Measurements from ENCODE around the gene TUBGCP5.
"Not testable (repeated sequence)": the region's sequence is repeated elsewhere in the genome, so short reads cannot be mapped to it uniquely, and the experiment has no call there.

The TUBGCP5 gene

DNA sequence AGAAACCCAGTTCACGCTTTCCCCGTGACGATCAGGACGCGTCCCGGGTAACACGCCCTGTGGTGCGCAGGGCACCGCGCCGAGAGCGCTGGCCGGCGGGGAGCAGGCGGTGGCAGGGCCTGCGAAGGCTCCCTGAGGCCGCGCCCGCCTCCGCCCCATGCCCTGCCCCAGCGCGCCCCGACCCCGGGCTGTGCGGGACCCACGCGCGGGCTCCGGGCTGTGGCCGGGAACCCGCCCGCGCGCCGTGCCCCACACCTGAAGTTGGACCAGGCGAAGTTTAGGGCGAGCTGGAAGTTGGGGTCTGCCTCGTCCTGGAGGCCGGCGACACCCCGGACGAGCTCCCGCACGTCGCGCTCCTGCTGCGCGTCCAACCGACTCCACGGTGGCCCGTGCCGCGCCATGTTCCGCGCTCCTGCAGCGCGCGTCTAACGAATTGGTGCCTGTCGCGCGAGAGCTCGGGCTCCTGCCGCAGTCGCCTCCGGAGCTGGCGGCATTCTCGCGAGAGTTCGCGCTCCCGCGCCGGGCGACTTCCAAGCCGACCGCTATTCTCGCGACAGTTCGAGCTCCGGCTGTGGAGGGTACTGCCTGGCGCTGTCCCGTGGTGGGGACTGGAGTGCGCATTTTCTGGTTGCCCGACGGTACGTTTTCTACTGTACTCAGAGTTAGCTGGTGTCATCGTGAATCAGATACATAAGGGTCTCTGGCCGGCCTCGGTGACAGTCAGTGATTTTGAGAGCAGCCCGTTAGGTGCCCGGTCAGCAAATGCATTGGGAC, at the start of gene TUBGCP5:
TUBGCP5 (minus strand) TSS at position 427 of the 774 bp plus-strand sequence; CDS start at position 401, 26 bp downstream.
- peak; percentile 96 to 98 for DNase-seq

DNA sequence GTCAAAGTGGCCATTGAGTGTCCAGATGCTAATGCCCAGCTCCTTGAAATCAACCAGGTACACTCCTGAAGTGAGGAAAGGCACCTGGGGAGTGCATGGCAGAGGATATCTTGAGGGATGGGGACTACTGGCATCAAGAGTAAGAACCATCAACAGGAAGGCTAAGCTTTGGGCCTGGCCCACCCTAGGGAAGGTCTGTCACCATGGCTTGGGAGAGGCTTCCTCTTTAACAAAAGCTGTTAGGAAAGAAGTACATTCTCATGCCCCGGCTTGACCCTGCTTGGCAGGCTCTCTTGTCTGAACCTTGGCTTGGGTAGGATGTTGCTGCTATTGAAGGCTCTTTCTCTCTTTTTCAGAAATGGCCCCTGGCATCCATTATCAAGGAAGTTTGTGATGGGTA, 43.7 kb upstream of the TUBGCP5 start:
- no peak for DNase-seq

DNA sequence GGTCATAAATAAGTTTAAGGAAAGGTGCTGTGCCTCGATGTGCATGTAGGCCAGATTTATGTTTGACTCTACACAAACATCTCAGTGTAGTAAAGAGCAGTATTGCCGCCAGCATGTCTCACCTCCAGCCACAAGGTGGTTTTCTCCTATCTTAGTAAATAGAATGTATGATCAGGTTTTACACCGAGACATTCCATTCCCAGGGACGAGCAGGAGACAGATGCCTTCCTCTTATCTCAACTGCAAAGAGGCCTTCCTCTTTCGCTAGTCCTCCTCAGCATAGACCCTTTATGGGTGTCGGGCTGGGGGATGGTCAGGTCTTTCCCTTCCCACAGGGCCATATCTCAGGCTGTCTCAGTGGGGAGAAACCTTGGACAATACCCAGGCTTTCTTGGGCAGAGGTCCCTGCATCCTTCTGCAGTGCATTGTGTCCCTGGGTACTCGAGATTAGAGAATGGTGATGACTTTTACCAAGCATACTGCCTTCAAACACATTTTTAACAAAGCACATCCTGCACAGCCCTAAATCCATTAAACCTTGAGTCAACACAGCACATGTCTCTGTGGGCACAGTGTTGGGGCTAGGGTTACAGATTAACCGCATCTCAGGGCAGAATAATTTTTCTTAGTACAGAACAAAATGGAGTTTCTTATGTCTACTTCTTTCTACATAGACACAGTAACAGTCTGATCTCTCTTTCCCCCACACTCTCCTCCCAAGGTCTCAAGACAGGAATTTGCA, 42.8 kb upstream of the TUBGCP5 start:
- DNase-seq = not testable (repeated sequence)

DNA sequence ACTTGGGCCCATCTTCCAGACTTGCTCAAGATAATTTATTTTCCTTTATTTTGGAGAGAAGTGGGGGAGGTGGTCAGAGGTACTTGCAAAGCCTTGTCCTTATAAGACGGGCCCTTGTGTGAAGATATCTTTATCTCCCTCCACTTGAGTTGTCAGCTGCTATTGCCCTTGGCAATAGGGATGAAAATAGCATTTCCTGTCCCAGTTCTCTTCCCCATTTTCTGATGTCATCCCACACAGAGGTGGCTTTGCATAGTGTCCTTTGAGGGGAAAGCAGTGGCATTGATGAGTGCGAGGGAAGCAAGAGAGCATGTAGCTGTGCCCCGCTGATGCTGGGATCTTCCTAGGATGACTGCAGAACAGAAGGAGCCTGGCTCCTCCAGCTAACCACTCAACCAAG, 41.9 kb upstream of the TUBGCP5 start:
- DNase-seq = no peak

DNA sequence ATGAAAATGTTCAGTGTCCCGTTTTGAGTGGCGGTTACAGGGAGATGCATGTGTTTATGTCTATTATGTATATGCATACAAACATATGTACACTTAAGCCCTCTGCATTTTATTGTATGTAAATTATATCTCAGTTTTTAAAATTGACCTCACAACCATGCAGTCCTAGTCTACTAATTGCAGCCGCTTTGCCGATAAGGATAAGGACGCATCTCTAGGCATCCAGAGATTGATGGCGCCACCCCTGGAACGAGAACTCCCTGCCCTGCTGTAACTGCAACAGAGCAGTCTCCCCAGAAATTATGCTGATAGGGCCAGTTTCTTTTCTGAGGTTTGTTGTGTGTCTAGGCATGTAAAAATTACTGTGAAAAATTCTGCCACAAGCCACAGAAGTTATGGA, 40.4 kb upstream of the TUBGCP5 start:
- no peak for DNase-seq

DNA sequence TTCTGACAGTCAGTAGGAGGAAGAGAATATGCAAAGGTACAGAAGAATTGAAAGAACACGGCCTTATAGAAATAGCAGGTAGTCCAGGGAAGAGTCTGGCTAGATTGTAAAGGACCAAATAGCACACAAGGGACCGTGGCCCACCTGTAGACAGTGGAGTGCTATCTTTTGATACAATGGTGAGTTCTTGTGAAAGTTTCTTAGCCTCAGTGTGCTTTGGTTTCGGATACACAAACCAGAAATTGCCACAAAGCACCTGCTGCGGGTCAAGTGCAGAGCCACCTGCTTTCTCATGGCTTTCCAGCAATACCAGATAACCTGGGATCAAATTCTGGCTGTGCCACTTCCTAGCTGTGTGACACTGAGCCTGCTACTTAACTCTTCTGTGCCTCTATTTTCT, 36.6 kb upstream of the TUBGCP5 start:
- no peak for DNase-seq

DNA sequence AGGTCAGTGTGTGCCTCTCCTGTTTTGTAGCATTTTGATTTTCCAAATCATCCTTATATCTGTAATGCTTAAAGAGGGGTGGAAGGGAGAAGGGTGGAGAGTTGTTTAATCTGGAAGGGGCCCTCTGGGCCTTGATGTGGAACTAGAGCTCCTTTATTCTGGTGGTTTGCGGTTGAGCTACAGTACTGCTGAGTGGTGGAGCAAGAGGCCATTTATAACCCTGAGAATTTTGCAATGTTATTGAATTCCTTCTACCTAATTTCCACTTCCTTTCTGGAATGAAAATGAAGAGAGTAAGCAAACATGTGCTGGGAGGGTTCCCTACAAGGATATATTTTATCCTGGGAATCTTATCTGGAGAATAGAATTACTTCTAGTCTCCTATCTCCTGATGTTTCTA, 35.3 kb upstream of the TUBGCP5 start:
- DNase-seq = no peak

DNA sequence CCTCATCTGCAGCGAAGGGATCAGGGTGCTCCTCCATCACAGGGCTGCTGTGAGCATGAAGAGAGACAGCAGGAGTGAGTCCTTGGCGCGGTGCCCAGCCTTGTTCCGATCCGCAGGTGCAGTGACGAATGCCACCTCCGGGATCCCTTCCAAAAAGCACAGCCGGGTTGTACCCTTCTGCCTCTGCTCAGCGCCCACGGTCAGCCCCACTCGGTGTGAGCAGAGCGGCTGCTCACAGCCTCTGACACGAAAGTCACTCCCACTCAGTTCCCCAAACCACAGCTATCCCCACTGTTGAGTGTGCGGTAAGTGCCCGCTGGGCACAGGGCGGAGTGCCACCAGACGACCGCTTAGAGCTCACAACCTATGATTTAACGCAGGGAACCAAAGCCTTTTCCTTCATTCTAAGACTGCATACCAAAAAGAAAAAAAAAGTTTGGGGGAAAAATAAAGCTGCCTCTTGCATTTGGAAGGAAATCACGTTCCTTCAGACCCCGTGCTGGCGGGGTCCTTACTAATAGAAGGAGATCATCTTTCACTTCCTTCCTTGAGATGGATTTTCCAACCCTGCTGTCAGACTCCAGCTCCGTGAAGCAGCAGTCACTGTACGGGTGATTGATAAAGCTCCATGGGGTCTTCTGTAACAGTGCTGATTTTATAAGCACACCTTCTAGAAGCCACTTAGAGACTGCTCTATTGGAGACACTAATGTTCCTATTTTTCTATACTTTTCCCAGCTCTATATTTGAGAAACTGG, 34.7 kb upstream of the TUBGCP5 start:
- DNase-seq = no peak

DNA sequence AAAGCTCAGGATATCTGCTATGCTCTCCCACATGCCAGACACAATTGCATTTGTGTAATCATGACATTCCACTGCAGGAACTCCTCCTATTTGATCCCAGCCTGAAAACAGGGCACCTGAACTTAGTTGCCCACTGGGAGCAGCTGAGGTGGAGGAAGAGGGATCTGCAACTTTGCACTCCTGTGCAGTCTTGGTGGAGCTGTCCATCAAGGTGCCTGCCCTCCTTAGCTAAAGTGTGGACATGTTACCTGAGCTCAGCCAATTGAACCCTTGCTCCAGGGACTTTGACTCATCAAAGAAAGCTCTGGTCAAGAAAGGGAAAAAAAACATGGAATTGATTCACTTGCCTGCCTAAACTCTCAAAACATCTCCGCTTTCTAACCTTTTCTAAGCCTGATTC, 33.3 kb upstream of the TUBGCP5 start:
- no peak for DNase-seq

DNA sequence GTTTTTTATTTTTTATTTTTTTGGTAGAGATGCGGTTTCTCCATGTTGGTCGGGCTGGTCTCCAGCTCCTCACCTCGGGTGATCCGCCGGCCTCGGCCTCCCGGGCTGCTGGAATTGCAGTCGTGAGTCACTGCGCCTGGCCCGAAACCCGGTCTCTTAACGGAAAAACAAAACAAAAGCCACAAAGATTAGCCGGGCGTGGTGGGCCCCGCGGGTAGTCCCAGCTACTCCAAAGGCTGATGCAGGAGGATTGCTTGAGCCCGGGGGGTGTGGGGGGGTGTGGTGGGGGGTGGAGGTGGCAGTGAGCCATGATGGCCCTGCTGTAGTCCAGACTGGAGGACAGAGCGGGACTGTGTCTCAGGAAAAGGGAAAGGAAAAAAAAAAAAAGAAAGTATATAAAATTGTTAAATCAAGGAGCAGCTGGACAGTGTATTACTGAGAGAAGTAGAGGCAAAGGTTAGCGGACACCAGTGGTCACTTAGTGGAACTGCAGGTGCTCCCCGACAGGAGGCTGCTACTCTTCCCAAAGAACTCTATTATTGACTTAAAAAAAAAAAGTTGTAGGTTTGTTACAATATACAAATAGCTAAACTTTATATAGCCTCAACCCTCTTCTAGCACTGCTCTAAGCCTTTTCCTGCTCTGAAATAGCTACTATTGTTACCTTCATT, 30.3 kb upstream of the TUBGCP5 start:
- no peak for DNase-seq

DNA sequence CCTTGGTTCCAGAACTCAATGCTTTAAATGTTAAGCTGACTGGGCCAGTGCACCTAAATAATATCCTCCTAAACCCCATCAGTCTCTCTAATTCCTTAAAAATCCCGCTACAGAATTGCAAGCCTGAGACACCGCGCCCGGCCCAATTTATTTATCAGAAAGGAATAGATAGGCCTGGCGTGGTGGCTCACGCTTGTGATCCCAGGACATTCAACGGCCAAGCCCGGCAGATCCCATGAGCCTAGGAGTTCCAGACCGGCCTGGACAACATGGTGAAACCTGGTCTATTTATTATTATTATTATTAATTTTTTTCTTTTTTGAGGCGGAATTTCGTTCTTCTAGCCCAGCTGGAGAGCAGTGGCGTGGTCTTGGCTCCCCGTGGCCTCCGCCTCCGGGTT, 28.0 kb upstream of the TUBGCP5 start:
- no peak for DNase-seq

DNA sequence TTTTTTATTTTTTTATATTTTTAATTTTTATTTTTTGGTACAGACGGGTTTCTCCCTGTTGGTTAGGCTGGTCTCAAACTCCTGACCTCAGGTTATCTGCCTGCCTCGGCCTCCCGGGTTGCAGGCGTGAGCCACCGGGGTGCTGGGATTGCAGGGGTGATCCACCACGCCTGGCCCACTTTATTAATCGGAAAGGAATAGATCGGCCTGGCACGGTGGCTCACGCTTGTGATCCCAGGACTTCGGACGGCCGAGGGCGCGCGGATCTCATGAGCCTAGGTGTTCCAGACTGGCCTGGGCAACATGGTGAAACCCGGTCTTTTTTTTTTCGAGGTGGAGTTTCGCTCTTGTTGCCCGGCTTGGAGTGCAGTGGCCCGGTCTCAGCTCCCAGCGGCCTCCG, 26.5 kb upstream of the TUBGCP5 start:
- DNase-seq = no peak

DNA sequence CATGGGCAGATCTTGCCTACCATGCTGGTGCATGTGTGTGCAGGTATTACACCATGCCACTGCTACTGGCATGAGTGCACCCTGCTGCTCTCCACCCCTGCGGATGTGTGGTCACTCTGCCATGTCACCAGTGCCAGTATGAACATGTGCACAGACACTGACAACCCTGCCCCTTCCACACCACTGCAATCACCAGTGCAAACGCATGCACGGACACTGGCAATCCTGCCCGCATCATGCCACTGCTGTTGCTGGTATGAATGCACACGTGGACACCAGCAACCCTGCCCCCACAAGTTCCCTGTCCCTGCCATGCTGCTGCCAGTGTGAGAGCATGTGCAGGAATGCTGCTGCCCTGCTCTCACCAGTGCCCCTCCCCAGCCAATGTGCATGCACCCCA, 24.8 kb upstream of the TUBGCP5 start:
- DNase-seq = no peak

DNA sequence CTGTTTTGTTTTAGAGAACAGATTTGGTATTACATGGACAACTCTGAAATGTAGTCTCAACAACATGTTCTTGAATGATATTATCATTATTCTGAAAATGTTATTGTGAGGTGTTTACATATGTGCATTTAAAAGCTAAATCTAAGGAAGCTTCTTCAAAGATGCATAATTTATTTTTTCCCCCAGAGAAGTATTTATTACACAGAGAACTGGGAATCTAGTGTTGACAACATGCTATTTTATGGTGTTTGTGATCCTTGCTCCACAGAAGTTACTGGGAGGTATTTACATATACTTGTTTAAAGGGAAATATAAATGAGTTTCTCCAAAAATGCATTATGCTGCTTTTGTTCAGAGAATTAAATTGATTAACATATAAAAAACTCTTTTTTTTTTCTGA, 18.3 kb upstream of the TUBGCP5 start:
- DNase-seq = no peak

DNA sequence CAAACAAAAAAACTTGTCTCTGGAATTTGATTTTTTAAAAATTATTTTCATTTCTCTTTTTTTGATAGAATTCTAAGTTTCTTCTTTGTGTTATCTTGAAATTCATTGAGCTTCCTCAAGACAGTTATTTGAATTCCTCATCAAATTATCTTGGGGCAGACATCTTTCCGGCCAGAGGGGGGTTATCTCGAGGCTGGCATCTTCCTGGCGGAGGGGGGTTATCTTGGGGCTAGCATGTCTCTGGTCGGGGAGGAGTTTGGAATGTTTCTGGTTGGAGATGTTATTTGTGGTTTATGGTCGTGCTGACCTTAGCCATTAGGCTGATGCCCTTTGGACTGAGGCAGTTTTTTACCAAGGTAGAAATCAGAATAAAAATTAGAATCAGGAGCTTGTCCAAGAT, 15.9 kb upstream of the TUBGCP5 start:
- DNase-seq = no peak

DNA sequence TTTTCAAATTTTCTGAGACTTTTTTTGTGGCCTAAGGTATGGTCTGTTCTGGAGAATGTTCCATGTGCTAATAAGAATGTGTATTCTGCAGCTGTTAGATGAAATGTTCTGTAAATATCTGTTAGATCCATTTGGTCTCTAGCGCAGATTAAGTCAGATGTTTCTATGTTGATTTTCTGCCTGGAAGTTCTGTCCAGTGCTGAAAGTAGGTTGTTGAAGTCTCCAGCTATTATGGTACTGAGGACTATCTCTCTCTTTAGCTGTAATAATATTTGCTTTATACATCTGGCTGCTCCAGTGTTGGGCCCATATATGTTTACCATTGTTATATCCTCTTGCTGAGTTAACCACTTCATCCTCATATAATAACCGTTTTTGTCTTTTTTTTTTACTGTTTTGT, 13.2 kb upstream of the TUBGCP5 start:
- DNase-seq = no peak

DNA sequence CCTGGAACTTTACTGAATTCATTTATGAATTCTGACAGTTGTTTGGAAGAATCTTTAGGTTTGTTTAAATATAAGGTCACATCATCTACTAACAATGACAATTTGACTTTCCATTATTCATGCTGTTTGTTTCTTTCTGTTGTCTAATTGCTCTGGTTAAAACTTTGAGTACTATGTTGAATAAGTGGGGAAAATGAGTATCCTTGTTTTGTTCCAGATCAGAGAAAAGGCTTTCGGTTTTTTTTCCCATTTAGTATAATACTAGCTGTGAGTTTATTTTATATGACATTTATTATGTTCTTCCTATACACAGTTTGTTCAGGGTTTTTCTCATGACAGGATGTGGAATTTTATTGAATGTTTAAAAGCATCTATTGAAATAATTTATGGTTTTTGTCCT, 11.3 kb upstream of the TUBGCP5 start:
- DNase-seq = no peak

DNA sequence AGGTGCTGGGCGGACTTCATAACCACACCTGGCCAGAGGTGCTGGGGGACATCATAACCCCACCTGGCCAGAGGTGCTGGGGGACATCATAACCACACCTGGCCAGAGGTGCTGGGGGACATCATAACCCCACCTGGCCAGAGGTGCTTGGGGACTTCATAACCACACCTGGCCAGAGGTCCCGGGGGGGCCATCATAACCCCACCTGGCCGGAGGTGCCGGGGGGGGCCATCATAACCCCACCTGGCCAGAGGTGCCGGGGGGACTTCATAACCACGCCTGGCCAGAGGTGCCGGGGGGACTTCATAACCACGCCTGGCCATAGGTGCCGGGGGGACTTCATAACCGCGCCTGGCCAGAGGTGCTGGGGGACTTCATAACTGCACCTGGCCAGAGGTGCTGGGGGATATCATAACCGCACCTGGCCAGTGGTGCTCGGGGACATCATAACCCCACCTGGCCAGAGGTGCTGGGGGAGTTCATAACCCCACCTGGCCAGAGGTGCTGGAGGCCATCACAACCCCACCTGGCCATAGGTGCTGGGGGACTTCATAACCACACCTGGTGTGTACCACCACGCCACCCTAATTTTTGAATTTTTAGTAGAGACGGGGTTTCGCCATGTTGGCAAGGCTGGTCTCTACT, 10.7 kb upstream of the TUBGCP5 start:
- no peak for DNase-seq

DNA sequence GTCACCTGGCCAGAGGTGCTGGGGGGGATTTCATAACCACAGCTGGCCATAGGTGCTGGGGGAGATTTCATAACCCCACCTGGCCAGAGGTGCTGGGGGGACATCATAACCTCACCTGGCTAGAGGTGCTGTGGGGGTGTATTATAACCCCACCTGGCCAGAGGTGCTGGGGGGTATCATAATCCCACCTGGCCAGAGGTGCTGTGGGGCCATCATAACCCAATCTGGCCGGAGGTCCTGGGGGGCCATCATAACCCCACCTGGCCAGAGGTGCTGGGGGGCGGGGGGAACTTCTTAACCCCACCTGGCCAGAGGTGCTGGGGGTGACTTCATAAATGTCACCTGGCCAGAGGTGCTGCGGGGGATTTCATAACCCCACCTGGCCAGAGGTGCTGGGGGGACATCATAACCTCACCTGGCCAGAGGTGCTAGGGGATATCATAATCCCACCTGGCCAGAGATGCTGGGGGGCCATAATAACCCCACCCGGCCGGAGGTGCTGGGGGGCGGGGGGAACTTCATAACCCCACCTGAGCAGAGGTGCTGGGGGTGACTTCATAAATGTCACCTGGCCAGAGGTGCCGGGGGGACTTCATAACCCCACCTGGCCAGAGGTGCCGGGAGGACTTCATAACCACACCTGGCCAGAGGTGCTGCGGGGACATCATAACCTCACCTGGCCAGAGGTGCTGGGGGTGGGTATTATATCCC, 9.4 kb upstream of the TUBGCP5 start:
- not testable (repeated sequence) for DNase-seq

DNA sequence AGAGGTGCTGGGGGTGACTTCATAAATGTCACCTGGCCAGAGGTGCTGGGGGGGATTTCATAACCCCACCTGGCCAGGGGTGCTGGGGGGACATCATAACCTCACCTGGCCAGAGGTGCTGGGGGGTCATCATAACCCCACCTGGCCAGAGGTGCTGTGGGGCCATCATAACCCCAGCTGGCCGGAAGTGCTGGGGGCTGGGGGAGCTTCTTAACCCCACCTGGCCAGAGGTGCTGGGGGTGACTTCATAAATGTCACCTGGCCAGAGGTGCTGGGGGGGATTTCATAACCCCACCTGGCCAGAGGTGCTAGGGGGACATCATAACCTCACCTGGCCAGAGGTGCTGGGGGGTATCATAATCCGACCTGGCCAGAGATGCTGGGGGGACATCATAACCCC, 4.6 kb upstream of the TUBGCP5 start:
- not testable (repeated sequence) for DNase-seq

DNA sequence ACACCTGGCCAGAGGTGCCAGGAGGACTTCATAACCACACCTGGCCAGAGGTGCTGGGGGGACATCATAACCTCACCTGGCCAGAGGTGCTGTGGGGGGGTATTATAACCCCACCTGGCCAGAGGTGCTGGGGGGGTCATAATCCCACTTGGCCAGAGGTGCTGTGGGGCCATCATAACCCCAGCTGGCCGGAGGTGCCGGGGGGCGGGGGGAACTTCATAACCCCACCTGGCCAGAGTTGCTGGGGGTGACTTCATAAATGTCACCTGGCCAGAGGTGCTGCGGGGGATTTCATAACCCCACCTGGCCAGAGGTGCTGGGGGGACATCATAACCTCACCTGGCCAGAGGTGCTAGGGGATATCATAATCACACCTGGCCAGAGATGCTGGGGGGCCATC, 4.2 kb upstream of the TUBGCP5 start:
- DNase-seq = not testable (repeated sequence)

DNA sequence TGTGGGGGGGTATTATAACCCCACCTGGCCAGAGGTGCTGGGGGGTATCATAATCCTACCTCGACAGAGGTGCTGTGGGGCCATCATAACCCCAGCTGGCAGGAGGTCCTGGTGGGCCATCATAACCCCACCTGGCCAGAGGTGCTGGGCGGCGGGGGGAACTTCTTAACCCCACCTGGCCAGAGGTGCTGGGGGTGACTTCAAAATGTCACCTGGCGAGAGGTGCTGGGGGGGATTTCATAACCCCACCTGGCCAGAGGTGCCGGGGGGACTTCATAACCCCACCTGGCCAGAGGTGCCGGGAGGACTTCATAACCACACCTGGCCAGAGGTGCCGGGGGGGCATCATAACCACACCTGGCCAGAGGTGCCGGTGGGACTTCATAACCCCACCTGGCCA, 2.4 kb upstream of the TUBGCP5 start:
- not testable (repeated sequence) for DNase-seq
